Measurements from ENCODE around the gene ROBO2.

Gene ROBO2

DNA sequence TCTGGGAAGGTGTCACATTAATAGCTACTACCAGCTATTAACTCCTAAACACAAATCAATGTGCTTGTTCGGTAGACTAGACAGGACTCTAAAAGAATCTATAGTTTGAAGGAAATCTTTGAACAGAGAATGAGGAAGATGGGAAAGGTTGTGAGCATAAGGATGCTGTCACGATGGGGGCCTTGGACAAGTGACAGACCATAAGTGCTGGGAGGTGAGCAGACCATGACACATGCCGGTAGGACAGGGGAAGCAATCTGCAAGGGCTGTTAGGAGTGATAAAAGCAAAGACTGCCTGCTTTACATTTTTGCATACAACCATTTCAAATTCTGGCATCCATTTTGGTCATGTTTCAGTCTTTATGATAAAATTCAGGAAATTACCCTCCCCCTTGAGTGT is 645.8 kb downstream of the ROBO2 start:
- H3K36me3 ChIP-seq (ENCODE audit: insufficient read depth, low read length) = no peaks in the 10 kb centered on the region; the same call in 1 of the 2 replicates
- peaks cover 8% of the 10 kb centered on the region for H3K9me3 ChIP-seq (ENCODE audit: control insufficient read depth, insufficient read depth, low read length)
- no peak overlapping the region for H3K9ac ChIP-seq (ENCODE audit: low read depth, low read length)
- H3K4me1 ChIP-seq (ENCODE audit: insufficient read depth, low read length) = peaks cover 7% of the 10 kb centered on the region; the same call in 1 of the 2 replicates

DNA sequence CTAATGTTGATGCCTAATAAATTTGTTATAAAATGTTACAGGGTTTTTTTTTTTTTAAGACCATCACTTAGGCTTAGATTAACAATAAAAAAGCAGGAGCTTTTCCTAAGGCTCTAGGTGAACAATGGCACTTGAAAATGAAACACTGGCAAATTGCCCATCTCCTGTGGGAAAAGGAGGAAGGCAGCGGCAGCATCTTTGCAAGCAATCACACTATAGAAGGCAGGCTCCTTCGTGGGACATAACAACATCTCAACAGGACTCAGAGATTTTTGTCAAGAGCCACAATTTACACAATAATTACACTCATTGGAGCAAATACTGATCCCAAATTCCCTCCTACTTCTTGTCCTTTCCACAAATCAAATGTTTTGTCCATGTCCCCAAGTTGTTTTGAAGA is 646.7 kb downstream of the ROBO2 start:
- Histone ChIP-seq H3K4me1 (ENCODE audit: insufficient read depth, low read length) (peaks cover 7% of the 10 kb centered on the region; the same call in 1 of the 2 replicates), H3K36me3 (ENCODE audit: insufficient read depth, low read length) (no peaks in the 10 kb centered on the region; the same call in 1 of the 2 replicates), H3K9ac (ENCODE audit: low read depth, low read length) (no peak overlapping the region), H3K9me3 (ENCODE audit: control insufficient read depth, insufficient read depth, low read length) (peaks cover 8% of the 10 kb centered on the region)

DNA sequence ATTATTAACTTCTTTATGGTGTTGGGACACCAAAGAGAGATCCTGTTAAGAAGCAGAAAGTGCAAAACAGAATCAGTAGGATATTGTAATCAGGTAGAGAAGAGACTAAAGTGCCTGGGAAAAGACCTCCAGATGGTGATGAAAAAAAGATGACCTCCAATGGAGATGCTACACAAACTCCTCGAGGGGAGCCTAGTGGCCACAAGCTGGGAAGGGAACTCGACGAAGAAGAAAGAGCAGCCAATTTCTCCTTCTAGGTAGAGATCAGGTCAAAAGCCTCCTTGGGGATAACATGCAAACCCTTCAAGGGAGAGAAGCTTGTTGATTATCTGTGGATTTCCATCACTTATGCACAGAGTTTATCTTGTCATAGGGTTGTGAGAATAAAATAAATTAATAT is 647.6 kb downstream of the ROBO2 start:
- H3K9me3 ChIP-seq (ENCODE audit: control insufficient read depth, insufficient read depth, low read length) = no peaks in the 10 kb centered on the region
- no peak overlapping the region for H3K9ac ChIP-seq (ENCODE audit: low read depth, low read length)
- peaks cover 7% of the 10 kb centered on the region; the same call in 1 of the 2 replicates for H3K4me1 ChIP-seq (ENCODE audit: insufficient read depth, low read length)
- H3K36me3 ChIP-seq (ENCODE audit: insufficient read depth, low read length) = no peaks in the 10 kb centered on the region; the same call in 1 of the 2 replicates

DNA sequence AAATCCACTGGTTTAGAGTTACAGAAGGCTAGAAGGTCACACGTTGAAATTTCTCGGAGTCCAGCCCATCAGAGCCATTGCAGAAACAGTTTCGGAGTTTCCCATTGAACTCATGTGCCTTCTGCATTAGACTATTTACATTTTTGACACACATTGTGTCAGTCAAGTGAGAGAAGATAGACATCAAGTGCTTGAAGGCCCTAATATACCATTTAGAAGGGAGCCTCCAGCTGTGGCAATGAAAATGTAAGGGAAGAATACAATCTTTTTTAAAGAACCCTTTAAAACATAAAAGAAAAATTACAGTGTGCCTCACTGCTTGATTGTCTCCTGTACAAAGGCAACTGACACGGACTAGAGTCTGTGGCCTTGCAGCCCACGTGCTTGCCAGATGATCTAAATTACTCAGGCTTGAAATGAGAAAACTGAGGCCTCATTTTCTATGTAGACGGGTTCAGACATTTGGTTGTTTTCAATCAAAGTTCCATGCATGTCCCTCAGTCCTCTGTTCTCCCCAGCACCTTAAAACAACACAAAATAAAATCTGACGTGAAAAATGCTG is 650.5 kb downstream of the ROBO2 start:
- no peak overlapping the region for H3K9ac ChIP-seq (ENCODE audit: low read depth, low read length)
- H3K9me3 ChIP-seq (ENCODE audit: control insufficient read depth, insufficient read depth, low read length) = no peaks in the 10 kb centered on the region
- no peaks in the 10 kb centered on the region for H3K36me3 ChIP-seq (ENCODE audit: insufficient read depth, low read length)
- peaks cover 7% of the 10 kb centered on the region; the same call in 1 of the 2 replicates for H3K4me1 ChIP-seq (ENCODE audit: insufficient read depth, low read length)

DNA sequence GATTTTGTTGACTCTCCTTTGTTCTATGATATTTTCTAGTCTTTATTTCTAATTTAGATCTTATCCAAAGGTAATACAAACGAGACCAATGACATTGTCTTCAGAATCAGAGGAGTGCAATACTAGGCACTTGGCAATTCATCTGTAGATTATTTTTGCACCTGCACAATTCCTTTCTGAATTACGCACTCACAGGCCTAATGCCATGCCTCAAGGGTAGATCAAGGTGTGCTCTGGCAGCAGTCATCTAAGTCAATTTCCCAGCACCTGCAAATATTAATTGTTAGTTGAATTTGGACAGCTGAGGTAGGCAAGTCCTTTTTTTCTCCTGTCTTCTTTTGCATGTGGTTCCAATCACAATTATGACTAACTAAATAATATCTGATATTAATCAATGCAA is 653.2 kb downstream of the ROBO2 start:
- H3K36me3 ChIP-seq (ENCODE audit: insufficient read depth, low read length) = no peaks in the 10 kb centered on the region
- H3K9ac ChIP-seq (ENCODE audit: low read depth, low read length) = no peak overlapping the region
- H3K9me3 ChIP-seq (ENCODE audit: control insufficient read depth, insufficient read depth, low read length) = no peaks in the 10 kb centered on the region
- H3K4me1 ChIP-seq (ENCODE audit: insufficient read depth, low read length) = no peaks in the 10 kb centered on the region

DNA sequence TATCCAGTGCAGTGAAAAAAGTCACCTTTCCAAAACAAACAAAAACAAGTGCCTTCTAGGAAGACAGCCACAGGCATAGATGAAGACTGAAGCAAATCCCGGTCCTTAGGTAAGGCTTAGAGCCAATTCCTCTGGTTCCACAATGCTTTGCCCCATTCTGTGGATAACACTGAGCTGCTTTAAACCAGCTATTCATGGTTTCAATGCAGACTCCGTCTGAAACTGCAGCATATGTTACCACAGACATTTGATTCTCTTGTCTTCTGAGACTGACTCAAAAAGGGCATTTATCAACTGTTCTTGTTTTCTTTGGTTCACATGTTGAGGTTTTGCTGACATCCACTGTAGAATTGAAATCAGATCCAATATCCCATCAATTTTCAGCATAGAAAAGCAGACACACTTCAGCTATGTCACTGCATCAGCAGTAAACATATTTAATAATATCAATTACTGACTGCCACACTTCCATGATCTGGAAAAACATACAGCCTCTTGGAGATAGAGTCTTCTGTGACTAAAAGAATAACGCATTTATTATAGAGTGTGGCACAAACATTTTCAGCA is 659.3 kb downstream of the ROBO2 start:
- Histone ChIP-seq H3K4me1 (ENCODE audit: insufficient read depth, low read length) (no peaks in the 10 kb centered on the region), H3K36me3 (ENCODE audit: insufficient read depth, low read length) (no peaks in the 10 kb centered on the region), H3K9ac (ENCODE audit: low read depth, low read length) (no peak overlapping the region), H3K9me3 (ENCODE audit: control insufficient read depth, insufficient read depth, low read length) (no peaks in the 10 kb centered on the region)

Measured in ES-I3 (cell line).